ENCODE measurements around the gene SLC66A2.

DNA sequence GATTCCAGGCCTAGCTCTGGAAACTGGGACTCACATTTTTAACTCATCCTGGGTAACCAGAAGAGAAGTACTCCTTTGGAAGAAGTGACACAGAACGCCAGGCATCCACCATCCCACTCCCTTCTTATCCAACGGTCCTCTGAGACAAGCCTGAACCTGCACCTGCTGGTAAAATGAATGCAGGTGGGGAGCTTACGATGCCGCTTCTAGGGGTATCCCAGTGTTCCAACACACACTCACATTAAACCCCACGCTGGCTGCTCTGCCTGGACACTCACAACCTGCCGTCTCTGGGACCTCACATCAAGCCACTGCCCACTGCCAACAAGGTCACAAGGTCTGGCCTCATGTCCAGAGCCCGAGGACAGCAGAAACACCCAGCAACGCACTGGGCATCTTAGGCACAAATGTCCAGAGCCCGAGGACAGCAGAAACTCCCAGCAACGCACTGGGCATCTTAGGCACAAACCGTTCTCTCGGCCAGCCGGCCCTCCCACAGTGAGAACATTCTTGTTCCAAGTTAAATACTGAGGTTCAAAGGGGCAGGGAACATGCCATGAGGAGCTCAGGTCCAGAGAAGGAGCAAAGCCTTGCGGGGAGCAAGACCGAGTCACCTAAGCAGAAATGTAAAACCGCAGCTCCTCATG, 9.9 kb downstream of the SLC66A2 start:
- TF ChIP-seq EZH2 (IDR thresholded peaks at IDR 0.05; ENCODE audit: insufficient read depth, poor library complexity, severe bottlenecking) (no peak), EZH2phosphoT487 (IDR thresholded peaks at IDR 0.05; ENCODE audit: insufficient read depth, low read depth) (no peak)

All from GM23248 (cell line).